ENCODE results near the gene GIGYF1. TPM values are rescaled to one million over a fixed set of nuclear protein-coding genes. Genes with fewer than 3 reads are reported as not detected.

Gene GIGYF1
- total and polyA plus RNA-seq, 5 donors from 2014 or later: 0.71 to 82.4 (median 0.76) TPM

- ATAC-seq (ENCODE audit: low read depth in 2 of 2) (no peak), DNase-seq (no peak)
- H3K27ac Mint-ChIP-seq: peak overlapping the region; percentile 76 to 88 (median 82)
- H3K36me3 Mint-ChIP-seq: no peaks in the 10 kb centered on the region
- H3K9me3 Mint-ChIP-seq: peaks cover 0 to 1% (median 0%) of the 10 kb centered on the region in 7 donors
- no peak overlapping the region for H3K4me3 ChIP-seq (ENCODE audit: low read depth, low read length)
- H3K36me3 ChIP-seq (ENCODE audit: control insufficient read depth, insufficient read depth, low read length): peaks cover 27% of the 10 kb centered on the region
- H3K9me3 ChIP-seq (ENCODE audit: control insufficient read depth in 2 of 2, low read length in 2 of 2): no peaks in the 10 kb centered on the region
- H3K4me3 Mint-ChIP-seq: peak overlapping the region; percentile 78 to 96 (median 84)
- peak overlapping the region; percentile 94 for H3K27ac ChIP-seq (ENCODE audit: insufficient read depth, low read length, poor library complexity, severe bottlenecking)
- peaks cover 40% of the 10 kb centered on the region for H3K4me1 ChIP-seq (ENCODE audit: control insufficient read depth, insufficient read depth, low read length, poor library complexity, severe bottlenecking)
- H3K27me3 ChIP-seq (ENCODE audit: control insufficient read depth, insufficient read depth, low read length): no peaks in the 10 kb centered on the region
- H3K4me1 Mint-ChIP-seq: peaks cover 4 to 55% (median 18%) of the 10 kb centered on the region in 4 donors
- peaks cover 7% of the 10 kb centered on the region for H3K27me3 Mint-ChIP-seq
Measured at GRCh38 chr7:100676501-100677306, 17.3 kb downstream of the GIGYF1 start.

GRCh38 chr7:100675581-100676350, 18.3 kb downstream of the GIGYF1 start:
- Histone ChIP-seq H3K27ac (ENCODE audit: insufficient read depth, low read length, poor library complexity, severe bottlenecking) (peak overlapping the region; percentile 94), H3K36me3 (ENCODE audit: control insufficient read depth, insufficient read depth, low read length) (peaks cover 27% of the 10 kb centered on the region), H3K27me3 (ENCODE audit: control insufficient read depth, insufficient read depth, low read length) (no peaks in the 10 kb centered on the region), H3K4me1 (ENCODE audit: control insufficient read depth, insufficient read depth, low read length, poor library complexity, severe bottlenecking) (peaks cover 31% of the 10 kb centered on the region), H3K4me3 (ENCODE audit: low read depth, low read length) (no peak overlapping the region), H3K9me3 (ENCODE audit: control insufficient read depth in 2 of 2, low read length in 2 of 2) (no peaks in the 10 kb centered on the region)
- Mint-ChIP-seq H3K4me3 (peak overlapping the region; percentile 90 to 96 (median 92)), H3K27ac (peak overlapping the region; percentile 77 to 92 (median 82)), H3K27me3 (peaks cover 7% of the 10 kb centered on the region), H3K36me3 (no peaks in the 10 kb centered on the region), H3K4me1 (peaks cover 4 to 45% (median 18%) of the 10 kb centered on the region in 4 donors), H3K9me3 (peaks cover 0 to 1% (median 0%) of the 10 kb centered on the region in 7 donors)
- DNase-seq (peak; percentile 91 to 97 (median 96)), ATAC-seq (ENCODE audit: low read depth in 2 of 2) (peak; percentile 56 to 59)

DNA sequence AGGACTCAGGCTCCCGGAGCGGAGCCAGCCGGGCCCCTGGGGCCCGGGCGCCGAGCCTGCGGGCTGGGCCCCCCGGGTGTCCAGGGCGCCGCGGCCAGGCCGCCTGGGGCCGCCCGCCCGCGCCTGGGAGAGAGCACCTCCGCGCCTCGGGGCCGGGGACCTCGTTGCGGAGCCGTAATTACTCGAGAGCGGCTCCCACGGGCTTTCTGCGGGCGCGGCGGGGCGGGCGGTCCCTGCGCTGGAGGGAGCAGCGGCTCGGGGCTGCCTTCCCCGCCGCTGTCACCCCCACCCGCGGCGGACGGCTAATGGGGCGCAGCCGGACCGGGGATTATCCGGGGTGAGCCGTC, 19.0 kb downstream of the GIGYF1 start:
- H3K4me1 Mint-ChIP-seq: peaks cover 1 to 38% (median 14%) of the 10 kb centered on the region in 4 donors
- Histone ChIP-seq H3K4me3 (ENCODE audit: low read depth, low read length) (peak overlapping the region; percentile 51), H3K27ac (ENCODE audit: insufficient read depth, low read length, poor library complexity, severe bottlenecking) (peak overlapping the region; percentile 94), H3K9me3 (ENCODE audit: control insufficient read depth in 2 of 2, low read length in 2 of 2) (no peaks in the 10 kb centered on the region), H3K27me3 (ENCODE audit: control insufficient read depth, insufficient read depth, low read length) (no peaks in the 10 kb centered on the region), H3K36me3 (ENCODE audit: control insufficient read depth, insufficient read depth, low read length) (peaks cover 27% of the 10 kb centered on the region), H3K4me1 (ENCODE audit: control insufficient read depth, insufficient read depth, low read length, poor library complexity, severe bottlenecking) (peaks cover 24% of the 10 kb centered on the region)
- peaks cover 0 to 1% (median 0%) of the 10 kb centered on the region in 7 donors for H3K9me3 Mint-ChIP-seq
- peak overlapping the region in 3 of 4 donors; percentile 96 to 98 (median 98) for H3K4me3 Mint-ChIP-seq
- peaks cover 7% of the 10 kb centered on the region for H3K27me3 Mint-ChIP-seq
- no peak for DNase-seq
- peak overlapping the region in 2 of 3 donors; percentile 9 to 84 for H3K27ac Mint-ChIP-seq
- H3K36me3 Mint-ChIP-seq: no peaks in the 10 kb centered on the region
- no peak for ATAC-seq (ENCODE audit: low read depth in 2 of 2)

DNA sequence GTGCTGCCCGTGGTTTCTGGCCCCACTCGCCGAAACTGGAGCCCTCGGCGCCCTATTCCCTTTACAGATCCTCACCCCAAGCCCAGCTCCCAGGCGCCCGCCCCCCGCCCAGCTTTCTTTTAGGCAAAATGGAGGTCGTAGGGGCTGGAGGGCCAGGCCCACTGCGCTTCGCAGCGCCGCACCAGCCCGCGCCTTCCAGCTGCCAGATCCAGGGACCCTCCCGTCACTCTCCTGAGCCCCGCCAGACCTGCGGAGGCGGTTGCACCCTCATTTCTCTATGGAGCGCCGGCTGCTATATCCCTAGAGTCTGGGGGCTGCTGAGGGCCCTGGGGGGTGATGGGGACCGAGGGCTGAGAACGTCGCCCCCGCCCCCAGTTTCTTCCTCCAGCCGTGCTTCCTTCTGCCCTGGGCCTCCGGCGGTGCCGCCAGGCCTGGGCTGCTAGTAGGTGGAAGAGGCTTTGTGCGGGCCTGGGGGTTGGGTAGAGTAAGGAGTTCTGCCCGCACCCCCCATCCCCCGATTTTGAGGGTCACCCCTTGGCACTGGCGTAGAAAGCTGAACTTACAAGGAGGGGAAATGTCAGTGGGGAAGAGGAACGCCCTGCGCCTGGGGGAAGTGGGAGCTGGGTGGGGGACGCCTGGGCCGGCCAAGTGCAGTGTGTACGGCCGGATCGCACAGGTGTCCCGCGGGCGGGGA, 19.5 kb downstream of the GIGYF1 start:
- H3K4me1 ChIP-seq (ENCODE audit: control insufficient read depth, insufficient read depth, low read length, poor library complexity, severe bottlenecking): peaks cover 19% of the 10 kb centered on the region
- H3K4me1 Mint-ChIP-seq: peaks cover 0 to 33% (median 11%) of the 10 kb centered on the region in 4 donors
- H3K27ac ChIP-seq (ENCODE audit: insufficient read depth, low read length, poor library complexity, severe bottlenecking): peak overlapping the region; percentile 94
- no peaks in the 10 kb centered on the region for H3K9me3 ChIP-seq (ENCODE audit: control insufficient read depth in 2 of 2, low read length in 2 of 2)
- H3K9me3 Mint-ChIP-seq: peaks cover 0 to 1% (median 0%) of the 10 kb centered on the region in 7 donors
- peaks cover 26% of the 10 kb centered on the region for H3K36me3 ChIP-seq (ENCODE audit: control insufficient read depth, insufficient read depth, low read length)
- ATAC-seq (ENCODE audit: low read depth in 2 of 2) (no peak), DNase-seq (peak in 1 of 3 donors; percentile 51)
- peak overlapping the region; percentile 84 to 98 (median 97) for H3K27ac Mint-ChIP-seq
- H3K27me3 ChIP-seq (ENCODE audit: control insufficient read depth, insufficient read depth, low read length): no peaks in the 10 kb centered on the region
- peak overlapping the region; percentile 51 for H3K4me3 ChIP-seq (ENCODE audit: low read depth, low read length)
- peak overlapping the region; percentile 96 to 98 (median 97) for H3K4me3 Mint-ChIP-seq
- H3K27me3 Mint-ChIP-seq: peaks cover 7% of the 10 kb centered on the region
- no peaks in the 10 kb centered on the region for H3K36me3 Mint-ChIP-seq

GRCh38 chr7:100673942-100674410, 20.1 kb downstream of the GIGYF1 start:
- H3K36me3 ChIP-seq (ENCODE audit: control insufficient read depth, insufficient read depth, low read length): peaks cover 22% of the 10 kb centered on the region
- H3K27ac Mint-ChIP-seq: peak overlapping the region; percentile 84 to 98 (median 97)
- H3K27me3 ChIP-seq (ENCODE audit: control insufficient read depth, insufficient read depth, low read length): no peaks in the 10 kb centered on the region
- H3K27me3 Mint-ChIP-seq: peaks cover 7% of the 10 kb centered on the region
- peaks cover 0 to 28% (median 10%) of the 10 kb centered on the region in 4 donors for H3K4me1 Mint-ChIP-seq
- peak overlapping the region; percentile 51 for H3K4me3 ChIP-seq (ENCODE audit: low read depth, low read length)
- H3K36me3 Mint-ChIP-seq: no peaks in the 10 kb centered on the region
- H3K9me3 Mint-ChIP-seq: peaks cover 0 to 1% (median 0%) of the 10 kb centered on the region in 7 donors
- ATAC-seq (ENCODE audit: low read depth in 2 of 2): no peak
- H3K4me3 Mint-ChIP-seq: peak overlapping the region; percentile 96 to 98 (median 97)
- peak overlapping the region; percentile 94 for H3K27ac ChIP-seq (ENCODE audit: insufficient read depth, low read length, poor library complexity, severe bottlenecking)
- peak in 1 of 3 donors; percentile 41 for DNase-seq
- H3K9me3 ChIP-seq (ENCODE audit: control insufficient read depth in 2 of 2, low read length in 2 of 2): no peaks in the 10 kb centered on the region
- H3K4me1 ChIP-seq (ENCODE audit: control insufficient read depth, insufficient read depth, low read length, poor library complexity, severe bottlenecking): peaks cover 17% of the 10 kb centered on the region

- Histone ChIP-seq H3K27ac (ENCODE audit: insufficient read depth, low read length, poor library complexity, severe bottlenecking) (peak within 1 kb of the TSS; percentile 94), H3K36me3 (ENCODE audit: control insufficient read depth, insufficient read depth, low read length) (peaks cover 20% of the 10 kb centered on the region), H3K4me3 (ENCODE audit: low read depth, low read length) (peak within 1 kb of the TSS; percentile 73), H3K9me3 (ENCODE audit: control insufficient read depth in 2 of 2, low read length in 2 of 2) (no peaks in the 10 kb centered on the region), H3K4me1 (ENCODE audit: control insufficient read depth, insufficient read depth, low read length, poor library complexity, severe bottlenecking) (peaks cover 17% of the 10 kb centered on the region), H3K27me3 (ENCODE audit: control insufficient read depth, insufficient read depth, low read length) (no peaks in the 10 kb centered on the region)
- Mint-ChIP-seq H3K4me1 (peaks cover 0 to 26% (median 9%) of the 10 kb centered on the region in 4 donors), H3K27ac (peak within 1 kb of the TSS; percentile 84 to 98 (median 97)), H3K36me3 (no peaks in the 10 kb centered on the region), H3K4me3 (peak within 1 kb of the TSS; percentile 96 to 98 (median 97)), H3K9me3 (peaks cover 0 to 1% (median 0%) of the 10 kb centered on the region in 7 donors), H3K27me3 (peaks cover 7% of the 10 kb centered on the region)
- ATAC-seq (ENCODE audit: low read depth in 2 of 2) (peak; percentile 62 to 63), DNase-seq (peak; percentile 95 to 99 (median 96))
Measured at GRCh38 chr7:100673302-100673941, 20.6 kb downstream of the GIGYF1 start, which contains the start of gene GNB2. TSS of gene GNB2 (plus strand) at chr7:100673740. CDS start at chr7:100676266, 2,526 bp downstream.
